ENCODE measurements around the gene CLPX. TPM values are rescaled to one million over a fixed set of nuclear protein-coding genes. Genes with fewer than 3 reads are reported as not detected.

Gene CLPX
- total and polyA plus RNA-seq, 9 of the 15 experiments (the other 6 are each of a cell fraction or from before 2014, with no cell fraction given): 11.2 to 83.3 (median 51.3) TPM

GRCh38 chr15:65101891-65102708, 83.0 kb downstream of the CLPX start:
- Histone ChIP-seq H3K27me3 (ENCODE audit: control insufficient read depth in 2 of 2, insufficient read depth in 2 of 2, low read length in 2 of 2) (no peaks in the 10 kb centered on the region), H4K20me1 (replicated peaks; ENCODE audit: control insufficient read depth, insufficient read depth, low read length) (no peaks in the 10 kb centered on the region), H3K9me1 (ENCODE audit: control insufficient read depth, insufficient read depth, low read length) (peaks cover 3% of the 10 kb centered on the region), H3K36me3 (ENCODE audit: control insufficient read depth, insufficient read depth, low read length) (peaks cover 28% of the 10 kb centered on the region; the same call in 2 of the 3 replicates), H3K9me3 (replicated peaks; ENCODE audit: control insufficient read depth, insufficient read depth, low read depth, low read length) (no peaks in the 10 kb centered on the region), H3K9ac (ENCODE audit: insufficient read depth in 1 of 2, low read depth in 2 of 2, low read length in 2 of 2) (no peak overlapping the region), H3K4me2 (ENCODE audit: insufficient read depth, low read length) (no peak overlapping the region), H3K27ac (ENCODE audit: extremely low read depth, low read depth, low read length) (no peak overlapping the region), H3K4me3 (no peak overlapping the region), H3K79me2 (ENCODE audit: control insufficient read depth, insufficient read depth, low read length) (no peaks in the 10 kb centered on the region), H3K4me1 (replicated peaks in 1 of 2; ENCODE audit: control insufficient read depth in 2 of 2, insufficient read depth in 2 of 2, low read length in 2 of 2) (no peaks in the 10 kb centered on the region), H2AFZ (ENCODE audit: low read depth, low read length) (no peak overlapping the region)
- FAIRE-seq: no peak
- ChIA-PET CTCF (ENCODE audit: low intra/inter-chr PET ratio) (interaction anchor here (0.8 kb wide), 1 partner anchor 48 kb away, joined by 6 read pairs; no protein-coding TSS in a partner anchor), POLR2A (interaction anchor here (0.6 to 1.2 kb wide), 5 partner anchors 8 to 77 kb away, joined by 3 to 4 read pairs (median 3); no protein-coding TSS in a partner anchor)
- intact Hi-C loops (cut with micrococcal nuclease): loop anchor here (1.0 to 5.0 kb wide), 2 partner anchors 48 to 70 kb away; no protein-coding TSS in a partner anchor
- in situ Hi-C loops (cut with MboI): no loop called here
- 85% methylated on average over 27 of the region's 75 CpGs for WGBS (ENCODE audit: insufficient coverage, low coverage, missing lambda C conversion rate)
- DNase-seq (ENCODE audit: extremely low read depth in 1 of 4, low spot score in 3 of 4): no peak
- no peak for ATAC-seq
- TF ChIP-seq HDAC2 (IDR thresholded peaks at IDR 0.05) (0 out of 2 replicates have a peak, but pooled peaks have one; percentile 3), SIRT6 (IDR thresholded peaks at IDR 0.05; ENCODE audit: low read depth, low read length) (no peak)
- no TSS peak for BruUV-seq (replicated peaks)

- Histone ChIP-seq H3K27me3 (ENCODE audit: control insufficient read depth in 2 of 2, insufficient read depth in 2 of 2, low read length in 2 of 2) (no peaks in the 10 kb centered on the region), H3K9ac (ENCODE audit: insufficient read depth in 1 of 2, low read depth in 2 of 2, low read length in 2 of 2) (no peak overlapping the region), H3K4me2 (ENCODE audit: insufficient read depth, low read length) (no peak overlapping the region), H3K79me2 (ENCODE audit: control insufficient read depth, insufficient read depth, low read length) (no peaks in the 10 kb centered on the region), H4K20me1 (replicated peaks; ENCODE audit: control insufficient read depth, insufficient read depth, low read length) (no peaks in the 10 kb centered on the region), H3K4me1 (replicated peaks in 1 of 2; ENCODE audit: control insufficient read depth in 2 of 2, insufficient read depth in 2 of 2, low read length in 2 of 2) (no peaks in the 10 kb centered on the region), H3K9me1 (ENCODE audit: control insufficient read depth, insufficient read depth, low read length) (peaks cover 3% of the 10 kb centered on the region), H3K9me3 (replicated peaks; ENCODE audit: control insufficient read depth, insufficient read depth, low read depth, low read length) (no peaks in the 10 kb centered on the region), H3K4me3 (no peak overlapping the region), H2AFZ (ENCODE audit: low read depth, low read length) (no peak overlapping the region), H3K36me3 (ENCODE audit: control insufficient read depth, insufficient read depth, low read length) (peaks cover 28% of the 10 kb centered on the region; the same call in 2 of the 3 replicates), H3K27ac (ENCODE audit: extremely low read depth, low read depth, low read length) (no peak overlapping the region)
- 36% methylated on average over 9 of the region's 9 CpGs for WGBS (ENCODE audit: insufficient coverage, low coverage, missing lambda C conversion rate)
- intact Hi-C loops (cut with micrococcal nuclease) (loop anchor here (1.0 to 5.0 kb wide), 2 partner anchors 47 to 69 kb away; no protein-coding TSS in a partner anchor), in situ Hi-C loops (cut with MboI) (no loop called here)
- peak; percentile 81 for ATAC-seq
- ChIA-PET CTCF (ENCODE audit: low intra/inter-chr PET ratio) (interaction anchor here (0.8 to 1.0 kb wide), 2 partner anchors 47 kb away, joined by 3 to 6 read pairs; no protein-coding TSS in a partner anchor), POLR2A (interaction anchor here (0.6 to 1.2 kb wide), 5 partner anchors 9 to 78 kb away, joined by 3 to 4 read pairs (median 3); no protein-coding TSS in a partner anchor)
- DNase-seq (ENCODE audit: extremely low read depth in 1 of 4, low spot score in 3 of 4): peak; percentile 53 to 70 (median 65)
- peak; percentile 85 for FAIRE-seq
- no TSS peak for BruUV-seq (replicated peaks)
- TF ChIP-seq DACH1 (IDR thresholded peaks at IDR 0.05; ENCODE audit: partially characterized antibody) (no peak), CBX1 (IDR thresholded peaks at IDR 0.05; ENCODE audit: low read depth) (no peak), CTCF (IDR thresholded peaks at IDR 0.05 in 2 of 3, conservative IDR thresholded peaks at IDR 0.05 in 1 of 3; ENCODE audit: insufficient read depth in 2 of 3, low read depth in 1 of 3, low read length in 3 of 3) (peak; percentile 76 to 85 (median 83)), HDAC2 (IDR thresholded peaks at IDR 0.05) (0 out of 2 replicates have a peak, but pooled peaks have one; percentile 33), CTCFL (IDR thresholded peaks at IDR 0.05; ENCODE audit: borderline replicate concordance, insufficient read depth, low read depth, low read length, poor library complexity, severe bottlenecking) (peak; percentile 37)
These were observed 83.7 kb downstream of the CLPX start for GRCh38 chr15:65101411-65101890.

All from K562 (cell line).